ENCODE data around the gene RFC4.
A peak's percentile ranks its signal among the peaks of the same experiment; 100 is the strongest.

Gene RFC4

GRCh38 chr3:186787642-186788481 lies 18.4 kb downstream of the RFC4 start:
- Mint-ChIP-seq H3K9me3 (no peaks in the 10 kb centered on the region), H3K4me3 (peak overlapping the region; percentile 98), H3K27me3 (ENCODE audit: low read depth) (no peaks in the 10 kb centered on the region), H3K36me3 (ENCODE audit: low read depth) (peaks cover 83% of the 10 kb centered on the region), H3K4me1 (ENCODE audit: low read depth) (peaks cover 31% of the 10 kb centered on the region), H3K27ac (peak overlapping the region; percentile 67)
- DNase-seq (ENCODE audit: low spot score) = no peak

GRCh38 chr3:186786922-186787321 lies 19.4 kb downstream of the RFC4 start:
- peak overlapping the region; percentile 67 for H3K27ac Mint-ChIP-seq
- H3K4me1 Mint-ChIP-seq (ENCODE audit: low read depth) = peaks cover 37% of the 10 kb centered on the region
- DNase-seq (ENCODE audit: low spot score) = no peak
- H3K27me3 Mint-ChIP-seq (ENCODE audit: low read depth) = no peaks in the 10 kb centered on the region
- H3K9me3 Mint-ChIP-seq = no peaks in the 10 kb centered on the region
- H3K4me3 Mint-ChIP-seq = peak overlapping the region; percentile 98
- peaks cover 73% of the 10 kb centered on the region for H3K36me3 Mint-ChIP-seq (ENCODE audit: low read depth)

- DNase-seq (ENCODE audit: low spot score) = no peak
- Mint-ChIP-seq H3K4me3 (peak overlapping the region; percentile 98), H3K4me1 (ENCODE audit: low read depth) (peaks cover 38% of the 10 kb centered on the region), H3K27me3 (ENCODE audit: low read depth) (no peaks in the 10 kb centered on the region), H3K9me3 (no peaks in the 10 kb centered on the region), H3K27ac (peak overlapping the region; percentile 99), H3K36me3 (ENCODE audit: low read depth) (peaks cover 65% of the 10 kb centered on the region)
Observed at GRCh38 chr3:186785495-186786018, 20.7 kb downstream of the RFC4 start.

- peak overlapping the region; percentile 98 for H3K4me3 Mint-ChIP-seq
- H3K9me3 Mint-ChIP-seq = no peaks in the 10 kb centered on the region
- H3K36me3 Mint-ChIP-seq (ENCODE audit: low read depth) = peaks cover 59% of the 10 kb centered on the region
- H3K27me3 Mint-ChIP-seq (ENCODE audit: low read depth) = no peaks in the 10 kb centered on the region
- DNase-seq (ENCODE audit: low spot score) = no peak
- peak overlapping the region; percentile 99 for H3K27ac Mint-ChIP-seq
- peaks cover 38% of the 10 kb centered on the region for H3K4me1 Mint-ChIP-seq (ENCODE audit: low read depth)
Observed at GRCh38 chr3:186784820-186785494, 21.3 kb downstream of the RFC4 start.

- H3K36me3 Mint-ChIP-seq (ENCODE audit: low read depth) = peaks cover 53% of the 10 kb centered on the region
- H3K9me3 Mint-ChIP-seq = no peaks in the 10 kb centered on the region
- peak overlapping the region; percentile 99 for H3K27ac Mint-ChIP-seq
- DNase-seq (ENCODE audit: low spot score) = peak; percentile 70
- H3K27me3 Mint-ChIP-seq (ENCODE audit: low read depth) = no peaks in the 10 kb centered on the region
- peaks cover 33% of the 10 kb centered on the region for H3K4me1 Mint-ChIP-seq (ENCODE audit: low read depth)
- peak overlapping the region; percentile 98 for H3K4me3 Mint-ChIP-seq
Observed at GRCh38 chr3:186783731-186784515, 22.4 kb downstream of the RFC4 start.

GRCh38 chr3:186783058-186783730 lies 23.1 kb downstream of the RFC4 start, which contains the start of gene EIF4A2:
Gene EIF4A2, plus strand, starts transcription at chr3:186783577. Its CDS starts 34 bp downstream, at chr3:186783611.
- peak within 1 kb of the TSS; percentile 98 for H3K4me3 Mint-ChIP-seq
- H3K27me3 Mint-ChIP-seq (ENCODE audit: low read depth) = no peaks in the 10 kb centered on the region
- peaks cover 46% of the 10 kb centered on the region for H3K36me3 Mint-ChIP-seq (ENCODE audit: low read depth)
- H3K27ac Mint-ChIP-seq = peak within 1 kb of the TSS; percentile 99
- peak; percentile 91 for DNase-seq (ENCODE audit: low spot score)
- no peaks in the 10 kb centered on the region for H3K9me3 Mint-ChIP-seq
- peaks cover 30% of the 10 kb centered on the region for H3K4me1 Mint-ChIP-seq (ENCODE audit: low read depth)

GRCh38 chr3:186782542-186783057 lies 23.7 kb downstream of the RFC4 start:
- Mint-ChIP-seq H3K27me3 (ENCODE audit: low read depth) (no peaks in the 10 kb centered on the region), H3K27ac (peak overlapping the region; percentile 99), H3K9me3 (no peaks in the 10 kb centered on the region), H3K4me1 (ENCODE audit: low read depth) (peaks cover 24% of the 10 kb centered on the region), H3K36me3 (ENCODE audit: low read depth) (peaks cover 40% of the 10 kb centered on the region), H3K4me3 (peak overlapping the region; percentile 98)
- no peak for DNase-seq (ENCODE audit: low spot score)

- no peak for DNase-seq (ENCODE audit: low spot score)
- no peak overlapping the region for H3K4me3 Mint-ChIP-seq
- H3K9me3 Mint-ChIP-seq = no peaks in the 10 kb centered on the region
- H3K27me3 Mint-ChIP-seq (ENCODE audit: low read depth) = no peaks in the 10 kb centered on the region
- H3K4me1 Mint-ChIP-seq (ENCODE audit: low read depth) = peaks cover 8% of the 10 kb centered on the region
- no peak overlapping the region for H3K27ac Mint-ChIP-seq
- peaks cover 7% of the 10 kb centered on the region for H3K36me3 Mint-ChIP-seq (ENCODE audit: low read depth)
Observed at GRCh38 chr3:186779204-186779603, 27.1 kb downstream of the RFC4 start.

- Mint-ChIP-seq H3K9me3 (no peaks in the 10 kb centered on the region), H3K27ac (no peak overlapping the region), H3K36me3 (ENCODE audit: low read depth) (peaks cover 3% of the 10 kb centered on the region), H3K4me1 (ENCODE audit: low read depth) (peaks cover 17% of the 10 kb centered on the region), H3K4me3 (no peak overlapping the region), H3K27me3 (ENCODE audit: low read depth) (peaks cover 3% of the 10 kb centered on the region)
- no peak for DNase-seq (ENCODE audit: low spot score)
Observed at GRCh38 chr3:186775999-186776398, 30.3 kb downstream of the RFC4 start.

- H3K4me1 Mint-ChIP-seq (ENCODE audit: low read depth) = peaks cover 17% of the 10 kb centered on the region
- DNase-seq (ENCODE audit: low spot score) = peak; percentile 60
- H3K27me3 Mint-ChIP-seq (ENCODE audit: low read depth) = peaks cover 3% of the 10 kb centered on the region
- peak overlapping the region; percentile 89 for H3K4me3 Mint-ChIP-seq
- H3K36me3 Mint-ChIP-seq (ENCODE audit: low read depth) = peaks cover 3% of the 10 kb centered on the region
- H3K27ac Mint-ChIP-seq = peak overlapping the region; percentile 86
- no peaks in the 10 kb centered on the region for H3K9me3 Mint-ChIP-seq
Observed at GRCh38 chr3:186772701-186773417, 33.4 kb downstream of the RFC4 start.

GRCh38 chr3:186772281-186772694 lies 34.0 kb downstream of the RFC4 start:
- Mint-ChIP-seq H3K27me3 (ENCODE audit: low read depth) (peaks cover 3% of the 10 kb centered on the region), H3K27ac (peak overlapping the region; percentile 86), H3K4me1 (ENCODE audit: low read depth) (peaks cover 17% of the 10 kb centered on the region), H3K4me3 (peak overlapping the region; percentile 89), H3K9me3 (no peaks in the 10 kb centered on the region), H3K36me3 (ENCODE audit: low read depth) (peaks cover 3% of the 10 kb centered on the region)
- no peak for DNase-seq (ENCODE audit: low spot score)

- Mint-ChIP-seq H3K36me3 (ENCODE audit: low read depth) (no peaks in the 10 kb centered on the region), H3K9me3 (no peaks in the 10 kb centered on the region), H3K4me1 (ENCODE audit: low read depth) (no peaks in the 10 kb centered on the region), H3K27ac (no peak overlapping the region), H3K4me3 (no peak overlapping the region), H3K27me3 (ENCODE audit: low read depth) (no peaks in the 10 kb centered on the region)
- no peak for DNase-seq (ENCODE audit: low spot score)
Observed at GRCh38 chr3:186760897-186761447, 45.3 kb downstream of the RFC4 start.

All from T-helper 2 cell treated with Interferon-gamma antibody and Interleukin-4, amounts not matched to agents 5 μg/mL and 100 μg/mL, for 36 hours (primary cell).